Omental fat pad (tissue), 4 donors: ENCODE data around the gene SEZ6. TPM values are rescaled to one million over a fixed set of nuclear protein-coding genes. Genes with fewer than 3 reads are reported as not detected.

Experiments
- ATAC-seq: fragments of 150-250 bp; one replicate; pipeline ENCODE4 v1.9.1; 2016; ENCODE audit warnings: mild to moderate bottlenecking, moderate library complexity; ENCODE audit not compliant: low FRiP score
- DNase-seq: peaks from one replicate; pipeline ENCODE4 v3.0.0-alpha.2; 2019; ENCODE audit warnings: low spot score
- total RNA-seq, 4 donors: library from RNA; depleted of rRNA; stranded (reverse); fragments of >200 nt; gene quantifications; one replicate each; pipeline ENCODE4 v1.1.0, GENCODE V29; 2016
- TF ChIP-seq, protein P1 (sequence below), 3 donors: fragments of 450-650 bp; IDR thresholded peaks; one replicate each; pipeline ENCODE4 v1.5.1; 2016 to 2017; ENCODE audit warnings: antibody characterized with exemption in 3 of 3, mild to moderate bottlenecking in 3 of 3, moderate library complexity in 2 of 3

Gene SEZ6
- total RNA-seq, 4 donors from 2014 or later = not detected

DNA sequence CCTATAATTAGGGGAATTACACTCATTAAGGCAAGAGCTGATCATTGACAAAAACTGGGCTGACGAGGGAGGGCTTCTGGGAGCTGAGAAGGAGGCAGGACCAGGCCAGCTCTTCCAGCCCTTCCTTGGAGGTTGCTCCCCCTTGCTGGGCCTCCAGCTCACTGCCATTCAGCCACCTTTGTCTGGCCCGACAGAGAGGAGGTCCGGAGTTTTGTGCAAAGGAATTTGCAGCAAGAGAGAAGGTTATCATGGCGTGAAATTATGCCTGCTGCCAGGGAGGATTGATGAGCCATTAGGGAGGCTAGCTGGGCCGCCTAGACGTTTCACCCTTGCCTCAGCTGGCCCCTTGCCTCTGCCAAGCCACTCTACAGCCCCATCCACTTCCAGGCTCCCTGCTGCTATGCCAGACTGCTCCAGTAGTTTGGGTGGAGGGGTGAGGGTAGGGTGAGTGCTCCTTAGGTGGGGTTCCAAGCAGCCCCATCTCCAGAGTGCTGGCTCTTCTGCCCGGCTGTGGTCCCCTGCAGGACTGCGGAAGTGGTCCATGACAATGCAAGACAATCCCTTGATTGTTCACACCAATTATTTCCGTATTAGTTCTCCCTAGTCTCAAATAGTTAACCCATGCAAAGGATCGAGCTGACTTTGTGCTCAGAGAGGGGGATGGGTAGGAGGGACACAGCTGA, 37.5 kb downstream of the SEZ6 start:
- TF ChIP-seq, protein P1, sequence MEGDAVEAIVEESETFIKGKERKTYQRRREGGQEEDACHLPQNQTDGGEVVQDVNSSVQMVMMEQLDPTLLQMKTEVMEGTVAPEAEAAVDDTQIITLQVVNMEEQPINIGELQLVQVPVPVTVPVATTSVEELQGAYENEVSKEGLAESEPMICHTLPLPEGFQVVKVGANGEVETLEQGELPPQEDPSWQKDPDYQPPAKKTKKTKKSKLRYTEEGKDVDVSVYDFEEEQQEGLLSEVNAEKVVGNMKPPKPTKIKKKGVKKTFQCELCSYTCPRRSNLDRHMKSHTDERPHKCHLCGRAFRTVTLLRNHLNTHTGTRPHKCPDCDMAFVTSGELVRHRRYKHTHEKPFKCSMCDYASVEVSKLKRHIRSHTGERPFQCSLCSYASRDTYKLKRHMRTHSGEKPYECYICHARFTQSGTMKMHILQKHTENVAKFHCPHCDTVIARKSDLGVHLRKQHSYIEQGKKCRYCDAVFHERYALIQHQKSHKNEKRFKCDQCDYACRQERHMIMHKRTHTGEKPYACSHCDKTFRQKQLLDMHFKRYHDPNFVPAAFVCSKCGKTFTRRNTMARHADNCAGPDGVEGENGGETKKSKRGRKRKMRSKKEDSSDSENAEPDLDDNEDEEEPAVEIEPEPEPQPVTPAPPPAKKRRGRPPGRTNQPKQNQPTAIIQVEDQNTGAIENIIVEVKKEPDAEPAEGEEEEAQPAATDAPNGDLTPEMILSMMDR (IDR thresholded peaks at IDR 0.05) = no peak
- DNase-seq (no peak), ATAC-seq (peak; percentile 44)

DNA sequence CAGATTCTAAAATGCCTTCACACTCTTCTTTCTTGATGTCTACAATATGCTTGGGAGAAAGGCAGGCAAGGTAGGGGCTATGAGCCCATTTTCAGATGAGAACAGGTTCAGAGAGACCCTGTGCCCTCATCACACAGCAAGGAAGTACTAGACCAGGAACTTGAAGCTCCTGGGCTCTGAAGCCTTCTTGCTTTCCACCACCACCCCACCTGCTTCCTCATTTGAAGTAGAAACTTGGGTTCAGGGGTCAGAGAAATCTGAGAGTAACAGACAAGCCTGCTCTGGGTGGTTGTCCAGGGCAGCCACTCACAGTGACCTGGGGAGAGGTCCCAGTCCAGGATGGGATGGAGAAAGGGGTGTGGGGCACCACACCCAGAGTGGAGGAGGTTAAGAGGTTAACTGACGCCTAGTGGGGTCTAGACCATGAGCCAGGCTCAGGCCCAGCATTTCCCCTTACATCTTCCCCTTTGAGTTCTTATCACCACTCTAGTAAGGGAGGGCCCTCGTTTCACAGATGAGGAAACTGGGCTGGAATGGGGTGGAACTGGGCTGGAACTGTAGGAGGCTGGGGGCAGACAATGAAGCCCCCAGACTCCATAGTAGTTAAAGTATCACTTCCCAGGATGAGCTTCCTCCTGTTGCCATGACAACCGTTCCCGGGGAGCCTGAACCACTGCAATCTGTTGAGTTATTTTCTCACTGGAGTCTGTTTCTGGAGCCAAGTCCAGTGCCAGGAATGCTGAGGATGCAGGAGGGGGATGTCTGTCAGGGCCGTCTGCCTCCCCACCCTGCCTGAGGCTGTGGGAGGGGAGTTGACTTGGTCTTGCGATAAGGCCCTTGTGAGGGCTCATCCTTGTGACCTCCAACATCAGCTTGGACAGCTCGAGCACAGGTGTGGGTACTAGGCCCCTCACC, 38.4 kb downstream of the SEZ6 start:
- TF ChIP-seq, protein P1 (IDR thresholded peaks at IDR 0.05) = no peak
- DNase-seq (no peak), ATAC-seq (peak; percentile 5)

DNA sequence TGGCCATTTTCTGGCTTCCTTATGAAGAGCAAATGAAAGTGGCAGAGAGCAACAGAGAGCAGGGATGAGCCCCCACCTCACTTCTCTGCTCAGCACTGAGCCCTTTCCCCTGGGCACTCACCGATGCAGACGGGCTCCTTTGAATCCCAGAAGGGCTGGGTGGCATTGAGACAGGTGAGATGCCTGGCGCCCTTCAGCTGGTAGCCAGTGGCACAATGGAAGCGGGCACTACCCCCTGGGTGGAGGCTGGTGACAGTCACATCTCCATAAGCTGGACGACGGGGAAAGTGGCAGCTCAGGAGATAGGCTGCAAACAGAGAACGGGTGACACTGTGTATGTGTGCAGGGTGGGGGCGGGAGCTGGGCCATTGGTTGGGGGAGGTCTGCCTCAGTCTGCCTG, 42.0 kb downstream of the SEZ6 start:
- DNase-seq (no peak), ATAC-seq (no peak)
- TF ChIP-seq, protein P1 (IDR thresholded peaks at IDR 0.05) = no peak

DNA sequence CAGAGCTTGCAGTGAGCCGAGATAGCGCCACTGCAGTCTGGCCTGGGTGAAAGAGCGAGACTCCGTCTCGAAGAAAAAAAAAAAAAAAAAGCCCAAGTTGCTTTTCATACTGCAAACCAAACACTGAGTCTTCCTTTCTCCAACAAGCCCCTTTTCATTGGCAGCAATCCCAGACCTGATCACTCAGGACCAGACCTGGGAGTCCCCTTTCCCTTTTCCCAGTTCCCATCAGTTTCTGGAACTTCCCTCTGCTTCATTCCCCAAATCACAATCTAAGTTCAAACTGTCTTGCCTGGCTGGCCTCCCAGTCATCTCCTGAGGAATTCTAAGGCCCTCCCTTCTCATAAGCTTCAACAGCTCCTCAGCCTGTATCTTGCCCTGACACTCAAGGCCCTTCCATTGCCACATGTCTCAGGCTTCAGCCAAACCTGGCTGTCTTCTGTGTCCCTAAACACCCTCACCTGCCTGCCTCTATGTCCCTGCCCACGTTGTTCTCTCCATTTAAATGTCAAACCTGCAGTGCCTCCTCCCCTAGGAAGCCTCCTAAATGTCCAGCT, 42.7 kb downstream of the SEZ6 start:
- ATAC-seq (no peak), DNase-seq (no peak)
- TF ChIP-seq, protein P1 (IDR thresholded peaks at IDR 0.05) = no peak

DNA sequence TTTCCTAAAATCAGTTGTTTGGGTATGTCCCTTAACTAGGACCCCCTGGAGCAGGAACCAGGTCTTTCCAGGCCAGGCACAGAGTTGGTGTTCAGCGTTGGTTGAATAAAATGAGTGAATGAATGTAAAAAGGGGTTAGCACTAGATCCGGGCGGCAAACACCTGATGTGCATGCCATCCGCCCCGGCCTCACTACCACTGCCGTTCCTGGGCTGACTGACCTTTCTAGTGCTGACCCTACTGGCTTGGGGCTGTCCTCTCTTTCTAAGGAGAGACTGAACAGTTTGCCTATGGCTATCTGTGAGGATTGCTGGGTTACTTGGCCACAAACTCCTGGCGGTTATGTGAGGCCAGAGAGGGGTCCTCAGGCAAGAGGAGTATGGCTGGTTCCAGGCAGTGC, 44.4 kb downstream of the SEZ6 start:
- ATAC-seq (no peak), DNase-seq (no peak)
- TF ChIP-seq, protein P1 (IDR thresholded peaks at IDR 0.05) = no peak

DNA sequence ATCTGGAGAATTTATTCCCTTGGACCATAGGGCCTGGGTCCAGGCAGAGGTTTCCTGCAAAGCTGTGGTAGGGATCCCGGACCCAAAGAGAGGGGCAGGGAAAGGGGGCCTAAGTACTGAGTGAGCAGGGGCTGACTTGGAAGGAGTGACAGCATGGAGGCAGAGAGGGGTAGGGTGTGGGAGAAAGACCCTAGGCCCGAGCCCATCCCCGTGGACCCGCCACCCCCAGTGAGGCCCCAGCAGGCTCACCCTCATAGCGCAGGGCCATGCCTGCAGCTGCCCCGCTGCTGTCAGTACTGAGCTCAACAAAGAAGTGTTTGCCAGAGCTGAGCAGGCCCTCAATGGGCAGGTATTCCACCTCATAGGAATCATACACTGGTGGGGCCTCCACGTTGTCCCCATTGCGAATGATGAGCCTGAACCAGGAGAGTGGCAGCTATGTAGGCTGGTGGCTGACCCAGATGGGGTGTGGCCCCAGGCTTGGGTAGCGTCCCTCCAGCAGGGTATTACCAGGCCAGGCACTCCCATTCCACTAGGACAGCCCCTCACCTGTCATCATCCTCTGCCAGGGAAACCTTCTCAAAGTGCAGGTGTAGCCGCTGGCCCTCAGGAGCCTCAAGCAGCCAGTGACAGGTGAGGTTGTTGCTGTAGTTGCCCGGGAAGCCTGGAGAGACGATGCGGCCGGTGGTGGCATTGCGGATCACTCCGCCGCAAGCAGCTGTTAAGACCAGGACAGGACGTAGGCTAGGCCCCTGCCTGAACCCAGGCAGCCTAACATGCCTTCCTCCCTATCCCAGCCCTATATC, 45.4 kb downstream of the SEZ6 start:
- no peak for ATAC-seq
- TF ChIP-seq, protein P1 (IDR thresholded peaks at IDR 0.05) = no peak
- DNase-seq = no peak
